ENCODE data around the gene TBC1D5. TPM values are rescaled to one million over a fixed set of nuclear protein-coding genes. Genes with fewer than 3 reads are reported as not detected.

TBC1D5 gene
- total RNA-seq, 3 donors from 2014 or later (not counting 1 experiment from before 2014, with no cell fraction given): 63.8 to 81.9 (median 74.9) TPM

GRCh38 chr3:17360991-17361390 is 381.4 kb downstream of the TBC1D5 start:
- DNase-seq: no peak
- Histone ChIP-seq H3K27ac (ENCODE audit: low read length) (no peak overlapping the region), H3K9me3 (ENCODE audit: control insufficient read depth, insufficient read depth, low read length) (no peaks in the 10 kb centered on the region), H3K4me3 (ENCODE audit: low read length) (no peak overlapping the region), H3K4me1 (ENCODE audit: control insufficient read depth, insufficient read depth, low read length) (no peaks in the 10 kb centered on the region), H3K36me3 (ENCODE audit: control insufficient read depth, insufficient read depth, low read length) (no peaks in the 10 kb centered on the region), H3K27me3 (ENCODE audit: control insufficient read depth, insufficient read depth, low read length) (no peaks in the 10 kb centered on the region)
- no peak for TF ChIP-seq CTCF (IDR thresholded peaks at IDR 0.05)
- 91% methylated on average over 3 of the region's 3 CpGs for WGBS (ENCODE audit: insufficient coverage)
- ATAC-seq: no peak
- no peaks in the 10 kb centered on the region for H3K36me3 Mint-ChIP-seq
- H3K4me1 Mint-ChIP-seq: peaks cover 0 to 3% of the 10 kb centered on the region in 2 donors
- H3K27ac Mint-ChIP-seq: no peak overlapping the region
- intact Hi-C loops (cut with micrococcal nuclease): no loop called here
- H3K9me3 Mint-ChIP-seq: no peaks in the 10 kb centered on the region
- H3K4me3 Mint-ChIP-seq: no peak overlapping the region
- H3K27me3 Mint-ChIP-seq (ENCODE audit: low read depth in 2 of 2): no peaks in the 10 kb centered on the region

- TF ChIP-seq CTCF (IDR thresholded peaks at IDR 0.05): no peak
- Histone ChIP-seq H3K4me3 (ENCODE audit: low read length) (no peak overlapping the region), H3K27me3 (ENCODE audit: control insufficient read depth, insufficient read depth, low read length) (no peaks in the 10 kb centered on the region), H3K9me3 (ENCODE audit: control insufficient read depth, insufficient read depth, low read length) (no peaks in the 10 kb centered on the region), H3K27ac (ENCODE audit: low read length) (no peak overlapping the region), H3K4me1 (ENCODE audit: control insufficient read depth, insufficient read depth, low read length) (no peaks in the 10 kb centered on the region), H3K36me3 (ENCODE audit: control insufficient read depth, insufficient read depth, low read length) (no peaks in the 10 kb centered on the region)
- peaks cover 0 to 4% of the 10 kb centered on the region in 2 donors for H3K4me1 Mint-ChIP-seq
- no peak overlapping the region for H3K27ac Mint-ChIP-seq
- no peaks in the 10 kb centered on the region for H3K9me3 Mint-ChIP-seq
- ATAC-seq: no peak
- intact Hi-C loops (cut with micrococcal nuclease): no loop called here
- no peaks in the 10 kb centered on the region for H3K36me3 Mint-ChIP-seq
- no peak for DNase-seq
- H3K27me3 Mint-ChIP-seq (ENCODE audit: low read depth in 2 of 2): no peaks in the 10 kb centered on the region
- no peak overlapping the region for H3K4me3 Mint-ChIP-seq
- no CpG with 5 or more reads among the region's 1 CpG for WGBS (ENCODE audit: insufficient coverage)
Observed at GRCh38 chr3:17359911-17360310, 382.5 kb downstream of the TBC1D5 start.

DNA sequence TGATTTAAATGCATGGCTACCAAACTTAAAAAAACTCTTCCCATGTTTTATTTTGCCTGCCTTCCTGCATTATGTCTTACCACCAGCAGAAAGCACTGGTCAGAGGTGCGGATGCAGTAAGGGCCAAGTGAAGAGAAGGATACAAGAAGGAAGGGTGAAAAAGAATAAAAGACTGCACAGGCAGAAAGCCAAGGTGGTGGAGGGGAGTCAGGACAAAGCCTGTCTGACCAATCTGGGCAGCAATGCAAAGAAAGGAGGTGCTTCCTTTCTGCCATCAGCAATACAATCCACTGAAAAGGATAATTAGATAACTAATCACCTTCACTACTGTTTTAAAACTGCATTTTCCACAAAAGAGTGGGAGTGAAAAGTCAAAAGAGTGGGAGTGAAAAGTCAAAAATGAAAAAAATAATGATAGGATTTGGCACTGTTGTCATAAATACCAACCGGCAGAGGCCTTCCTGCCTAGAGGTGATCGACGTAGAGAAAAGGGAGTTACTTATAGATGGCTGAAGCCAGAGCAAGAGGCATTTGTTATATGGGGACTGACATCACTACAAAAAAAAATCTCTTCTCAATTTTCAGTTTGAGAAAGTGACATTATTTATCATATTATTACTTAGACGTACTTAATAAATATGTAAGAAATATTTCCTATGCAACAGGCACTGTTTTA is 385.3 kb downstream of the TBC1D5 start:
- 100% methylated on average over 2 of the region's 5 CpGs for WGBS (ENCODE audit: insufficient coverage)

More for the DNA sequence above, 385.3 kb downstream of the TBC1D5 start:
- H3K27ac ChIP-seq (ENCODE audit: low read length): no peak overlapping the region
- TF ChIP-seq CTCF (IDR thresholded peaks at IDR 0.05): no peak
- Mint-ChIP-seq H3K9me3 (no peaks in the 10 kb centered on the region), H3K4me1 (peaks cover 0 to 4% of the 10 kb centered on the region in 2 donors), H3K36me3 (no peaks in the 10 kb centered on the region), H3K27ac (no peak overlapping the region), H3K4me3 (no peak overlapping the region), H3K27me3 (ENCODE audit: low read depth in 2 of 2) (no peaks in the 10 kb centered on the region)
- H3K27me3 ChIP-seq (ENCODE audit: control insufficient read depth, insufficient read depth, low read length): no peaks in the 10 kb centered on the region
- intact Hi-C loops (cut with micrococcal nuclease): no loop called here
- H3K4me3 ChIP-seq (ENCODE audit: low read length): no peak overlapping the region
- no peak for DNase-seq
- no peaks in the 10 kb centered on the region for H3K4me1 ChIP-seq (ENCODE audit: control insufficient read depth, insufficient read depth, low read length)
- no peaks in the 10 kb centered on the region for H3K9me3 ChIP-seq (ENCODE audit: control insufficient read depth, insufficient read depth, low read length)
- H3K36me3 ChIP-seq (ENCODE audit: control insufficient read depth, insufficient read depth, low read length): no peaks in the 10 kb centered on the region
- no peak for ATAC-seq

All from natural killer cell (primary cell).